ENCODE measurements around the gene RBCK1.

The RBCK1 gene

DNA sequence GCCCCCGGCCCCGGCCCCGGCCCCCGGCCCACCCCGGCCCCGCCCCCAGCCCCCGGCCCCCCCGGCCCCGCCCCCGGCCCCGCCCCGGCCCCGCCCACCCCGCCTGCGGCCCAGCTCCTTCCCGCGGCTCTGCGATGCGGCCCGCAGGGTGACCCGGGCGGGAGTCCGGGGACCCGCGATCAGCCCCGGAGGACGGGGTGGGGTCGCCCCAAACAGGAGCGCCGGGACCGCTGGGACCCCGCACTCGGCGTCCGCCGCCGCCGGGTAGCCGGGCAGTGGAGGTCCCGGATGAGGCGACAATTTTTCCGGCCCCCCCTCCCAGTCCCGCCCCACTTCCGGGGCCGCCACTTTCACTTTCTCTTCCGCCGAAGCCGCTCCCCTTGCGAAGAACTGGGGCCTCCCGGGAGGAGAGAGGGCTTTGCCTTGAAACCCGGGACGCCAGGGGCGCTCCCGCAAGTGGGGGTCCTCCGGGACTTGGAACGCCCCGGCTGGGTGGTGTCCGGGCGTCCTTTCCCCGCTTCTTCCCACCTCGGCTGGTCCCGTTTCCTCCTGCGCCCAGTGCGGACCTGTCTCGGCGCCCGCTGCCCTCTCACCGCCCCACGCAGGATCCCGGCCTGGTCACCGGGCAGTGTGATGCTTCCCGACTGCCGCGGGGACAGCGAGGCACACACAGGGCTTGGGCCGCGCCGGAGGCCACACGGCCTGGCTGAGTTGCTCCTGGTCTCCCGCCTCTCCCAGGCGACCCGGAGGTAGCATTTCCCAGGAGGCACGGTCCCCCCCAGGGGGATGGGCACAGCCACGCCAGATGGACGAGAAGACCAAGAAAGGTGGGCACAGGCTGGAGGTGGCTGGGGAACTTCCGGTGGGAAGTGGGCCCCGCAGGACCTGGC lies at the start of gene RBCK1:
TSS of gene RBCK1 (plus strand) at position 347 of the 890 bp plus-strand sequence. CDS start at position 806, 459 bp downstream.
- DNase-seq: peak; percentile 84 to 89

DNA sequence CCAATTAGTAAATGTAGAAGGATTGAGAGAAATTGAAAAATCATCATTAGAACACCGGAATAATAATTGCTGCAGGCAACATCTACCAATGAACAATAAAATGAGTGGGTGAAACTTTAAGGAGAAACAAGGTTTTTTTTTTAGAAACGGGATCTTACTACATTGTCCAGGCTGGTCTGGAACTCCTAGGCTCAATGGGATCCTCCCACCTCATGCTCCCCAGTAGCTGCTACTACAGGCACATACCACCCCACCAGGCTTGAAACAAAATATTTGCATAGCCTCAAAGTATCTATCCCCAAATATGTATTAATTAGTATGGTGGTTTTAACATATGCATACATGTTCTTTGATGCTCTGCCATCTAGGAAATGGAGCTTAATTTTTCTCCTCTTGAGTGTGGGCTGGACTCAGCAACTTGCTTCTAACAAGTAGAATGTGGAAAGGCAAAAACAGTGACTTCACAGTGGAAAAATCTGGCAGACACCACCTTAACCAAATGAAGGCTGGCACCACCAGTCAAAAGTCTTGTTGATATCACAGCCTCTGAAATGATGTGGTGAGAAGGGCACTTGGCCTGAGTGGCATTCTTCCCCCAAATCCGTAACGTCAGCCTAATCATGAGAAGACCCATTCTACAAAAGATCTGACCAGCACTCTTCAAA lies 49.1 kb upstream of the RBCK1 start:
- no peak for DNase-seq

DNA sequence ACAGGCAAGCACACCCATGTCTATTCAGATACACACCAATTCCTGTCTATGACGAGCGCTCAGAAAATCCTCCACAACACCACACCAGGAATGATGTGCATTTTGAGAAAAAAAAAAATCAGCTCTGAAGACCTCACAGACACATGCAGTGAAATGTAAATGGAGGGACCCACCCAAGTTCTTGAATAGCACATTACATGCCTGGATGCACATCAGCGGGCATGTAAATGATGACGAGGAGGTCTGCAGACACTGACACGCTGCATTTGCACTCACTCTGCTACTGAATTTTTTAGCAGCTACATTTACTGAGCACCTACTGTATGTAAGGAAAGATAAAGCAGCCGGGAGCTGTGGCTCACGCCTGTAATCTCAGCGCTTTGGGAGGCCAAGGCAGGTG lies 46.5 kb upstream of the RBCK1 start:
- DNase-seq: no peak

DNA sequence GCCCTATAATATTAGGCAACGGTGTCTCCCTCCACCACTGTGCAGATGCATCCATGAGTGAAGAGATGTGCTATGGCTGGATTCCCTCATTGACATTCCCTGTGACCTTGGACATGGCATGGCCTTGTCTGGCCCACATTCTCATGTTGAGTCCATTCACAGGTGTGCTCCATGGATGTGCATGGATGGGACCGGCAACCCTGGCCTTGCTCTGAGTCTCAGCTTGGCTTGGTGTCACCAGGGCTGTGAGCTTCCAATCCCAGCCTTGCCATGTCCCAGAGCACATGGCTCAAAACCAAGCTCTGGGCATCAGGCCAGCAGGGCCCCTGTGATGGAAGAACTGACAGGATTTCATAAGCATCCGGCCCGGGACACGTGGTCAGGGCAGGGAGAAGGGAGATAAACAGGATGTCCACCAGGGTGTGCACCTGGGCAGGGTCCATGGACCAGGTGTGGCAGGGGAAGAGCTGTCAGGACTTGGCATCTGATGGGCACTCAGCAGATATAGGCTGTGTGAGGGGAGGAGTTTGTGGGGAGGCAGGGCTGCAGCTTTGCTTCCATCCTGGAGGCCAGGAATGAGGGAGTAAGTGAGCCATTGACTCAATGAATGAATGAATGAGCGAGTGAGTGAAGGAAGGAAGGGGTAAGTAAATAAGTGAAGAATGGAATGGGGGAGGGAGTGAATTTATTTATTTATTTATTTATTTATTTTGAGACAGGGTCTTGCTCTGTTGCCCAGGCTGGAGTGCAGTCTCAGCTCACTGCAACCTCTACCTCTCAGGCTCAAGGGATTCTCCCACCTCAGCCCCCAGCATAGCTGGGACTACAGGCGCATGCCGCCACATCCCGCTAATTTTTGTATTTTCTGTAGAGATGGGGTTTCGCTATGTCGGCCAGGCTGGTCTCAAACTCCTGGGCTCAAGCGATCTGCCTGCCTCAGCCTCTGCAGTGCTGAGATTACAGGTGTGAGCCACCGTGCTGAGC lies 45.5 kb upstream of the RBCK1 start:
- peak; percentile 63 to 69 for DNase-seq

DNA sequence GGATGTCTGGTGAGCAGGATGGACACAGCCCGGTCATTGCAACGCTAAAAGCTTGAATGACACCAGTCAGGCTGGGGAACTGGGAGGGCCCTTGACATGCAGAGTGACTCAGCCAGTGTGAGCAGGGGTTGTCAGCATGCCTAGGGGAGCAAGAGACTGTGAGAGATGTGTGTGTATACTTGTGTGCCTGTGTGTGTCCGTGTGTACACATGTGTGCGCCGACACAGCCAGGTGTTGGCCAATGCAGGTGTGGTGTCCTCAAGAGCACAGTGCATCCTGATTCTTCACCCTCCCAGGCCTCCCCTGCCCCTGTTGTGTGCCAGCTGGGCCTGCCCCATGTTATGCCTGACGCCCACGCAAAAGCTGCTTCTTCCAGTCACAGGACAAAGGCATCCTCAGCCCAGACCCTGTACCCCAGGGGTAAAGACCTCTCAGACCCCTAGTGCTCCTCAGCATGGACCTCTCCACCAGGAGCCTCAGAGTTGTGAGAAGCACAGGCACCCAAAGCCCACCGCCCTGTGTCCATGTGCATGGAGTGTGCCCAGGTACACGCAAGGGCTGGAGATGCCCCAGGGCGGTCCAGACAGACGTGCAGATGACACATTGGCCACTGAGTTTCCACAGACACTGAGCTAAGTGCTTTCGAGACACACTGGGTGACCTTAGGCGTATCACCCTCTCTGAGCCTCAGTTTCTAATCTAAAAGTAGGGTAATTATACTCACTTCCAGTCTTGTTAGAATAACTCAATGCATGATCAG lies 44.6 kb upstream of the RBCK1 start:
- DNase-seq: no peak

DNA sequence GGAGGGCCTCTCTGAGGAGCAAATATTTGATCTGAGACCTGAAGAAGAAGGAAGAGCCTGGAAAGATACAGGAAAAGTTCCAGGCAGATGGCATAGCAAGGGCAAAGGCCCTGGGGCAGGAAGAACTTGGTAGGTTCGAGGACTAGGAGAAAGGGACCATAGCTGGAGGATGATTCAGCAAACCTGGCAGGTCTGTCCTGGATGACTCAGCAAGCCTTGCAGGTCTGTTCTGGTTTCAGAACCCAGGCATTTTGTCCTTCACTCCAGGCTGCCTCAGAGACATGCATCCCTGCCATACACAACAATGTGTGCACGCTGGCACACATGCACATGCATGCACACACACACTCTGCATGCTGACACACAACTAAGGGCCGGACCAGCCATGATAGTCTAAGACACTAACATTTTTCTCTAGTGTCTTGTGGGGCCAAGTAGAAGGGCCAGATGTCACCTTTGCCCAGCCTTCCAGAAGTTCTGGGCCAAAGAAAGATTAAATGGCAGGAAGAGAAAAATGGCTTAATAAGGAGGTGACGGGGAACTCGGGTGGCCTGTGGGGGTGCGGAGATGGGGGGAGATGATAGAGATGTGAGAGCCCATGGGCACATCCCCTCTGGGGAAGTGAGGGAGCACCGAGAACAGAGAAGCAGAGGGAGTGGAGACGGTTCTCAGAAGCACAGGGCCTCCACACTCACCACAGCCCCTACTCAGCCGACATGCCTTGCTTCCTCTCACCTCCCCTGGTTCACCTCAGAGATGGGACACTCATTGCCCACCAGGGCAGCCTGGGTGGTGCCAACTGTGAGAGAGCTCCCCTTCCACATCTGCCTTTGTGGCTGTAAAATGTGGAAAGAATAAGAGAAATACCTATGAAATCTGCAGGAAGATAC lies 42.9 kb upstream of the RBCK1 start:
- no peak for DNase-seq

DNA sequence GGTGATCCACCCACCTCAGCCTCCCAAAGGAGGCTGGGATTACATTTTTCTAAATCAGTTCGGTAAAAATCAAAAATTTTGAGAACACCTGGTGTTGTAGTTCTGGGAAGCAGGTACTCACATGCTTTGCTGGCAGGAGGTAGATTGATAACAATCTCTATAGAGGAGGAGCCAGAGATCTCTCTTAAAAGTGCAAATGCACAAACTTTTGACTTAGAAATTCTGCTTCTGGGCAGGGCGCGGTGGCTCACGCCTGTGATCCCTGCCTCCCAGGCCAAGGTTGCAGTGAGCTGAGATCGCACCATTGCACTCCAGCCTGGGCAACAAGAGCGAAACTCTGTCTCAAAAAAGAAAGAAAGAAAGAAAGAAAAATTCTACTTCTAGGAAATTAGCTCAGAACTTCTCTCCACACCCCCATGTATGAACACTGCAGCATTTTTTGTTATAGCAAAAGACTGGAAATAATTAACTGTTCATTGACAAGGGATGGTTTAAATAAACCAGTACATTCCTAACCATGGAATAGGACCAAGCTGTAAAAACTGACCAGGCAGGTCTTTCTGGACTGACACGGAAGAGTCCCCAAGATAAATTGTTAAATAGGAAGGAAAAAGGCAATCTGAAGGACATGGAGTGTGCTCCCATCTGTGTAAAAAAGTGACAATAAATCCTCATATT lies 41.9 kb upstream of the RBCK1 start:
- no peak for DNase-seq

DNA sequence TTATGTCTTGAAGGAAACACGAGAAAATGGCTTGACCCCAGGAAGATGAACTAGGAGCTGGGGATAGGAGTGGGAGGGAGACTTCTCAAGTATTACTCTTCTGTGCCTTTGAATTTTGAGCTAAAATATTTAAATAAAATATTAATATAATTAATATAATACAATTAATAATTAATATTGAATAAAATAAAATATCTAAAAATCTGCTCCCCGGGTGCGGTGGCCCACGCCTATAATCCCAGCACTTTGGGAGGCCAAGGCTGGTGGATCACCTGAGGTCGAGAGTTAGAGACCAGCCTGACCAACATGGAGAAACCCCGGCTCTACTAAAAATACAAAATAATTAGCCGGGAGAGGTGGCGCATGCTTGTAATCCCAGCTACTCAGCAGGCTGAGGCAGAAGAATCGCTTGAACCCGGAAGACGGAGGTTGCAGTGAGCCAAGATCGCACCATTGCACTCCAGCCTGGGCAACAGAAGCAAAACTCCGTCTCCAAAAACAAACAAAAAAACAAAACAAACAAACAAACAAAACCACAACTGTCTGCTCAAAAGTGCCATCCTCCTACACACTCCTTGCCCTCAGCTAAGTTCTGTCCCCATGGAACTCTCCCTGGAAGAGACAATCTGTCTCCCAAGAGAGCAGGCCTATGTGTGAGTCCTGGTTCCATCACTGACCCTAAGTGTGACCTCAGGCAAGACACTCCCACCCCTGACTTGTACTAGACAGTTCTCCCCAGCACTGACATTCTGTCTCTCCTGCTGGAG lies 41.2 kb upstream of the RBCK1 start:
- DNase-seq: no peak

DNA sequence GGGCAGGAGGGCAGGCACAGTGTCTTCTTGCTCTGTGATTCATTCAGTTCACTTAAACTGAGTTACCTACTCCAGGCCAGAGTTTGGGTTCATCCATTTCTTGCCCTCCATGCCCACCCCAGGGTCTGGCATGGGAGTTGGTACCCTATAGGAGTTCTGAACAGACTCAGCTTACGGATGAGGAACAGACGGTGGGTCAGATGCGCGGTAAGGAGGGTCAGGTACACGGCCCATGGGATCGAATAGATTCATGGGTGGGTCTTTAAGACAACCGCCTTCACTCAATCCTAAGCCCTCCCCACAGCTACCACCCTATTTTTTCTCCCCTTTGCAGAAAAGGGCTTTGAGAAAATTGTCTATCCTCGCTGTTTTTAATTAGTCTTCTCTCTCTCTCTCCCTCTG lies 40.6 kb upstream of the RBCK1 start:
- no peak for DNase-seq

DNA sequence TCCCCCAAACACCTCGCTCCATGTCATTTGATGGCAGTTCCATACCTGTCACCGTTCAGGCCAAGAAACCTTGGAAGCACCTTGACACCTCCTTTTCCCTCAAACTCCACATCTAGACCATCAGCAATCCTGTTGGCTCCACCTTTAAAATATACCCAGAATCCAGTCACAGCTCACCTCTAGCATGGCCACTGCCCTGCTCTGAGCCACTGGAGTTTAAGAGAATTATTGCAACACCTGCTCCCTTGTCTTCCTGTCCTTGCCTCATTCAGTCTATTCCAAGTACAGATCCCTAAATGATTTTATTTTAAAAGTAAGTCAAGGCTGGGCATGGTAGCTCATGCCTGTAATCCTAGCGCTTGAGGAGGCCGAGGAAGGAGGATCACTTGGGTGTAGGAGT lies 39.2 kb upstream of the RBCK1 start:
- DNase-seq: no peak

DNA sequence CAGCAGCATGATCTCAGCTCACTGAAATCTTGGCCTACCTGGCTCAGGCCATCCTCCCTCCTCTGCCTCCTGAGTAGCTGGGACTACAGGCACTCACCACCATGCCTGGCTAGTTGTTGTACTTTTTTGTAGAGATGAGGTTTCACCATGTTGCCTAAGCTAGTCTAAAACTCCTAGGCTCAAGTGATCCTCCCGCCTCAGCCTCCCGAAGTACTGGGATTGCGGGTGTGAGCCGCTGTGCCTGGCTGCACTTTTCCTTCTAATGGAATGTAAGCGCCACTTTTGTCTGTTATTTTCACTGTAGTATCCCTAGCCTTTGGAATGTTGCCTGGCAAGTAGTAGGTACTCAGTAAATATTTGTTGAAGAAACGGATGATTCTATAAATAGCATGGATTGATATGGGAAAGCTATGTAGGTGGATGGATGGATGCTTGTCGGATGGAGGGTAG lies 37.9 kb upstream of the RBCK1 start:
- no peak for DNase-seq

DNA sequence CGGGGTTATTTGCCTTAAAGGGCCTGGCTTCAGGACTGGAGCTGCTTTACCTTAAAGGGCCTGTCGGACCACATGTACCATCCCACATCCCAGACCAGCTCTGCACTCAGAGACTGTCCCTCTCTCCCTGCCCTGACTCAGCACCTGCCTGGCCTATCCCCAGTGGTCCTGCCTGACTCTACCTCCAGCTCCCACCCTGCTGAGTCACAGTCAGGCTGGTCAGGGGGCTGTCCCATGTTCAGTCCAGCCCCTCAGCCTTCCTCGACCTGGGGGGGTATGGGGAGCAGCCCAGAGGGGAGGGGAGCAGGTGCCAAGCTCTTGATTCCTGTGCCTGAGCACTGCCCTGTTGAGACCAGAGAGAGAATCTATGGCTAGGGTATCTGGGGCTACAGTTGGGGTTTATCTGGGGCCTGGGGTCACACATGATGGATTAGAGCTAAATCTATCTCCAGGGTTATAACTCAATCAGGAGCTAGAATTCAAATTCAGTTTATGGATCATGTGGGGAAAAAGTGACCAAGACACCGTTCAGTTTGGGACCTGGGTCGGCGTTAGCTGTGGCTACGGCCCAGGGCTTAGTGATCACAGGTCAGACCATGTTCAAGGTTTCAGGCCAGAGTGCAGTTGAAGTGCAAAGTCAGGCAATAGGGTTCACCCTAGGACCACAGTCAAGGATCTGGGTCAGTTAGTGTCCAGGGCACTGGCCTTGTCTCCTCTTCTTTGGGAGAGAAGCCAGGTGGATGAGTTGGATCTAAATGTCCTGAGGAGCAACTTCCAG lies 36.9 kb upstream of the RBCK1 start:
- DNase-seq: no peak

DNA sequence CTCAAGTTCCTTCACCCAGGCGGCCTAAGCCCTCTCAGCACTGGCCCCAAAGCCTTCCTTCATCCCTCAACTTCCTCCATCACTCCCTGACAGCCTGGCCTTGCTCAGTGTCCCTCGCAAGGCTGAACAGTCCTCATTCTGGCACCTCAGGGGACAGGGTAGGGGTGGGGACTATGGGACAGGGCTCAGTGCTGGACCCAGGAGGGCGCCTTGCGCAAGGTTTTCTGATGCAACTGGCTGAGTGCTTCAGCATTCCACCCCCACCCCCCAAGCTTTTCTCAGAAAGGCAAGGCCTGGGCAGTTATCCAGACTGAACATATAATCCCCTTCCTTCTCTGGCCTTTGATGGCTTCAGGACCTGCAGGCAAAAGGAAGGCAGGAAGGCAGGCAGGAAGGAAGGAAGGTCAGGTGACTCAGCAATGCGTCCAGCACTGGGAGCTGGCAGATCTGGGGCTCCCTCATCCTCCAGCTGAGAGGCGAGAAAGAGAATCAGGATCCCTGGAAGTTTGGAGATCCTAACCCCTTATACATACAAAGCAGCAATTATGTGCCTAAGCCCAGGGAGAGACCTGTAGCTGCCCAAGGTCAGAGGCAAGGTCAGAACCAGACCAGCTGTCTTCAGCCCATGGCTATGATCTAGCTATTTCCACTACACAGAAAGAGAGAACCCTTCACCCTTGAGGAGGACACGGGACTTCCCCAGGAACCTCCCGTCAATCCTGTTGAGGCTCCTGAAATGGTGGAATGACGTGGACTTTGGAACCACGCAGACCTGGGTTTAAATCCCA lies 36.1 kb upstream of the RBCK1 start:
- no peak for DNase-seq

DNA sequence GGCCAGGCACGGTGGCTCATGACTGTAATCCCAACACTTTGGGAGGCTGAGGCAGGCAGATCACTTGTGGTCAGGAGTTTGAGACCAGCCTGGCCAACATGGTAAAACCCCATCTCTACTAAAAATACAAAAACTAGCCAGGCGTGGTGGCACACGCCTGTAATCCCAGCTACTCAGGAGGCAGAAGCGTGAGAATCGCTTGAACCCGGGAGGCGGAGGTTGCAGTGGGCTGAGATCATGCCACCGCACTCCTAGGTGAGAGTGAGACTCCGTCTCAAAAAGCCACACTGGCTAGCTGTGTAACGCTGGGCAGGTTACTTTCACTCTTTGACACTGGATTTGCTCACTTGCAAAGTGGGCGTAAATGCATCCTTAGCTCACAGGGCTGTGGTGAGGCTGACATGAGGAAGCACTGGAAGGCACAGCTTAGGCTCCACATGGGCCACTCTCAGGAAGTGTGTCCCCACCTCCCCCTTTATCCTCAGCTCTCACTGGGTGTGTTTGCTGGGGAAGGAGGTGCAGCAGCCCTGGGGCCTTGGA lies 35.5 kb upstream of the RBCK1 start:
- DNase-seq: peak in 1 of 2 experiments; percentile 19

DNA sequence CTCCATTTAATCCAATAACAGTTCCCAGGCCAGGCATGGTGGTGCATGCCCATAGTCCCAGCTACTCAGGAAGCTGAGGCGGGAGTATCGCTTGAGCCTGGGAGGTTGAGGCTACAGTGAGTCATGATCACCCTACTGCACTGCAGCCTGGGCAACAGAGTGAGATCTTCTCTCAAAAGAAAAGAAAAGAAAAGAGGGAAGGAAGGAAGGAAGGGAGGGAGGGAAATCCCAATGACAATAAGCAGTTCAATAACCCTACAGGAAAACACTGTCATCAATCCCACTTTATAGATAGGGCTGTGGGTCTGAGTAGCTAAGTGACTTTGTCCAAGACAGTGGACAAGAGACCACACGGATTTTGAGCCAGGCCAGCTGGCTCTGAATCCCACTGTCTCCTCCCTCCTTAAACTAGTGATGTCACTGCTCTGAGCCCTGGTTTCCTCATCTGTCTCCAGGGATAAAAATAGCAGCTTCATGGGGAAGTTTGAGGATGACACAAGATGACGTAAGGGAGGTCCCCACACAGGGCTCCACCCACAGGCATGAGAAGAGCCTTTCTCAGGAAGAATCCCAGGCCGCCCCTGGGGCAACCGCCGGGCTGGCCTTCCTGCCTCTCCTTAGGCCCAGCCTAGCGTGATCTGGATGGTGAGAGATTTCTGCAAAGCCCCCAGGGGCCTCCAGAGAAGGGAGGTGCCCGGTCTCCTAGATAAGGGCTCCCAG lies 34.8 kb upstream of the RBCK1 start:
- DNase-seq: no peak

DNA sequence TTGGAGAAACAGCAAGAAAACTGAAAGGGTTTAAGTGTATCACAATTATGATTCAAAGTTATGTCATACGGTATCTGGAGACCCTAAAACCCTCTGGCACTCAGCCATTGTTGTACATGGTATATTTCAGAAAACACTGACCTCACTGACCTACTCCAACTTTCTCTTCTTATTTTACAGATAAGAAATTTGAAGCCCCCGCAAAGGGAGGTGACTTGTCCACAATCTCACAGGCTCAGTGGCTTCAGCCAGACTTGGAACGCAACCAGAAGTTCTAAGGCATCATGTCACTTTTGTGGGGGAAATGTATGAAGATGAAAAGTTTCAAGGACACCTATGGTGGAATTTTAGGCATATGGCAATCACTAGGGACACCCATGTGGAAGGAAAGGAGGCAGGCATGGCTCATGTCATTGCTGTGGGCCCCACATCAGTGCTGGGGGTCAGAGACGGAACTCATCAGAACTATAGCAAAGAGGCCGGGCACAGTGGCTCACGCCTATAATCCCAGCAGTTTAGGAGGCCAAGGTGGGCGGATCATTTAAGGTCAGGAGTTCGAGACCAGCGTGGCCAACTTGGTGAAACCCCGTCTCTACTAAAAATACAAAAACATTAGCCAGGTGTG lies 32.7 kb upstream of the RBCK1 start:
- DNase-seq: no peak

DNA sequence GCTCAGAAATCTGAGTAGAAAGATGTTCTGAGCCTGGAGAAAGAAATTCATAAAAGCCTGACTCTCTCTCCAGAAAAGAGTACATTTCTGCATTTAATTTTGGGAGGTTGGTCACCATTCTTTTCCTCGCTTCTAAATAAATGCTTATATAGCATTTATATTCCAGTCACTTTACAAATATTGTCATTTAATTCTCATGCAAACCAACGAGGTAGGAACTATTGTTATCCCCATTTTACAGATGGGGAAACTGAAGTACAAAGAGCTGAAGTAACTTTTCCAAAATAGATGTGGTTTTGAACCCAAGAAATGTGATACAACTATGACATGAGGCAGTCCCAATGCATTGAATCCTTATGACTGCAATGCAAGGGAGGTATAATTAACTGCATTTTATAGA lies 32.0 kb upstream of the RBCK1 start:
- DNase-seq: no peak
